Neuronal stem cell (in vitro differentiated cells): ENCODE data around the gene RBPJ.
A peak's percentile ranks its signal among the peaks of the same experiment; 100 is the strongest.

ENCODE experiments used
- DNase-seq: peaks from one replicate; pipeline ENCODE4 v3.0.0-alpha.2; 2013; ENCODE audit warnings: low spot score
- H2AFZ ChIP-seq: one replicate; pipeline ENCODE4 v1.6.1; 2013; ENCODE audit warnings: mild to moderate bottlenecking, low read length, inconsistent platforms
- H2AK5ac ChIP-seq: 2 replicates; pipeline ENCODE4 v1.6.1; 2013; ENCODE audit warnings: low read depth, mild to moderate bottlenecking, inconsistent platforms, low read length, moderate library complexity, mixed read lengths
- H2BK120ac ChIP-seq: 2 replicates; pipeline ENCODE4 v1.6.1; 2013; ENCODE audit warnings: low read depth, mild to moderate bottlenecking, inconsistent platforms, low read length, moderate library complexity, mixed read lengths
- H2BK12ac ChIP-seq: one replicate; pipeline ENCODE4 v1.6.1; 2013; ENCODE audit warnings: low read length, inconsistent platforms
- H2BK15ac ChIP-seq: 2 replicates; pipeline ENCODE4 v1.6.1; 2013; ENCODE audit warnings: mild to moderate bottlenecking, low read length, inconsistent platforms, mixed read lengths
- H2BK5ac ChIP-seq: one replicate; pipeline ENCODE4 v1.6.1; 2013; ENCODE audit warnings: inconsistent platforms, mild to moderate bottlenecking, low read length, moderate library complexity
- H3K14ac ChIP-seq: one replicate; pipeline ENCODE4 v1.6.1; 2013; ENCODE audit warnings: low read length, inconsistent platforms
- H3K18ac ChIP-seq: 2 replicates; pipeline ENCODE4 v1.6.1; 2013; ENCODE audit warnings: low read length, inconsistent platforms
- H3K23ac ChIP-seq: 2 replicates; pipeline ENCODE4 v1.6.1; 2013; ENCODE audit warnings: low read depth, mild to moderate bottlenecking, mixed read lengths, low read length, inconsistent platforms; ENCODE audit not compliant: poor library complexity
- H3K27ac ChIP-seq: replicated peaks from 3 replicates; pipeline ENCODE4 v1.5.1; 2013; ENCODE audit warnings: low read length, inconsistent platforms
- H3K27me3 ChIP-seq, 3 experiments: 2 replicates each; pipeline ENCODE4 v1.6.1; 2013; ENCODE audit warnings: low read length in 3 of 3, mild to moderate bottlenecking in 2 of 3, inconsistent platforms in 1 of 3, low read depth in 1 of 3, mixed read lengths in 1 of 3, moderate library complexity in 1 of 3; ENCODE audit not compliant: control insufficient read depth in 3 of 3, insufficient read depth in 3 of 3
- H3K36me3 ChIP-seq, 2 donors: replicated peaks in 1 of 2; 2 replicates each; pipeline ENCODE4 v1.6.1; 2013; ENCODE audit warnings: low read length in 2 of 2; ENCODE audit not compliant: control insufficient read depth in 2 of 2, insufficient read depth in 2 of 2
- H3K4ac ChIP-seq: 2 replicates; pipeline ENCODE4 v1.6.1; 2013; ENCODE audit warnings: inconsistent platforms, mild to moderate bottlenecking, low read length, moderate library complexity
- H3K4me1 ChIP-seq, 2 donors: 1 replicate in 1 of 2; 2 replicates in 1 of 2; pipeline ENCODE4 v1.6.1; 2013; ENCODE audit warnings: low read length in 2 of 2, low read depth in 1 of 2; ENCODE audit not compliant: control insufficient read depth in 2 of 2, insufficient read depth in 1 of 2
- H3K4me2 ChIP-seq: one replicate; pipeline ENCODE4 v1.6.1; 2013; ENCODE audit warnings: mild to moderate bottlenecking, low read length, inconsistent platforms; ENCODE audit not compliant: insufficient read depth, poor library complexity, severe bottlenecking
- H3K4me3 ChIP-seq, 2 donors: 2 replicates each; pipeline ENCODE4 v1.5.1; 2013; ENCODE audit warnings: low read length in 2 of 2, mild to moderate bottlenecking in 2 of 2, inconsistent platforms in 1 of 2, moderate library complexity in 1 of 2
- H3K79me1 ChIP-seq: one replicate; pipeline ENCODE4 v1.6.1; 2013; ENCODE audit warnings: low read depth, mild to moderate bottlenecking, inconsistent platforms, low read length, moderate library complexity
- H3K9ac ChIP-seq: one replicate; pipeline ENCODE4 v1.6.1; 2013; ENCODE audit warnings: mild to moderate bottlenecking, low read depth, low read length, inconsistent platforms; ENCODE audit not compliant: poor library complexity
- H3K9me3 ChIP-seq, 2 donors: replicated peaks in 1 of 2; 2 replicates each; pipeline versions ENCODE3 to v1.6.1; 2013; ENCODE audit warnings: low read length in 2 of 2, mild to moderate bottlenecking in 2 of 2, inconsistent platforms in 1 of 2, low read depth in 1 of 2, mixed read lengths in 1 of 2, moderate library complexity in 1 of 2; ENCODE audit not compliant: control insufficient read depth in 2 of 2, insufficient read depth in 1 of 2
- H4K8ac ChIP-seq: one replicate; pipeline ENCODE4 v1.6.1; 2013; ENCODE audit warnings: low read depth, mild to moderate bottlenecking, inconsistent platforms, low read length, moderate library complexity
- H4K91ac ChIP-seq: one replicate; pipeline ENCODE4 v1.6.1; 2013; ENCODE audit warnings: low read length, low read depth, mild to moderate bottlenecking, inconsistent platforms; ENCODE audit not compliant: poor library complexity
- WGBS, 2 donors: extraction: QIAGEN DNeasy Blood & Tissue Kit; methylation state at CpG; one replicate each; pipeline ENCODE4 v1.1.7; 2013; ENCODE audit warnings: missing lambda C conversion rate in 2 of 2, mixed read lengths in 1 of 2; ENCODE audit not compliant: insufficient read length in 2 of 2, insufficient replicate concordance in 1 of 2; ENCODE audit errors: extremely low coverage in 2 of 2; 5-methylcytosine and 5-hydroxymethylcytosine counted together

The RBPJ gene

DNA sequence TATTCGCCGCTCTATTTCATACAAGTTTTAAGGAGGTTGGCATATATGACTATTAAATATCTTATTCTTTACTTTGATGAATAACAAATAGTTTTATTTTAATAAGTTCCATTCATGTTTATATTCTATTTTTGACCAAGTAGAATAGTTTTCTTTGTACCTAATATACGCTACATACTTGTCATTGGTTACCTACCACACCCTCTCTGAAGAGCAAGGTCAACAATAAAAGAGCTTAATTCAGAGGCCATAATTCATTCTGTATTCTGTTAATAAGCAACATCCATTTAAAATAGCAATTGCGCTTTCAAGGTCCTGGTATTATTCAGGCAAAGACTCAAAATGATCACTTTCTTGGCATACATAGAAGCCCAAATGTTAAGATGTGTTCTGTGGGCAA is 24.3 kb upstream of the RBPJ start:
- Histone ChIP-seq H3K36me3 (no peaks in the 10 kb centered on the region), H2BK15ac (no peak overlapping the region), H3K79me1 (no peaks in the 10 kb centered on the region), H3K14ac (no peak overlapping the region), H3K4ac (no peak overlapping the region), H4K91ac (no peak overlapping the region), H2BK5ac (no peak overlapping the region), H3K9ac (no peak overlapping the region), H3K9me3 (no peaks in the 10 kb centered on the region), H2AFZ (no peak overlapping the region), H2BK12ac (no peak overlapping the region), H4K8ac (no peak overlapping the region), H3K4me3 (no peak overlapping the region), H3K18ac (no peak overlapping the region), H3K23ac (no peak overlapping the region), H2BK120ac (no peak overlapping the region), H2AK5ac (no peak overlapping the region), H3K27me3 (no peaks in the 10 kb centered on the region), H3K4me1 (peaks cover 0 to 4% of the 10 kb centered on the region in 2 donors), H3K27ac (no peak overlapping the region), H3K4me2 (no peak overlapping the region)
- no CpG with 5 or more reads among the region's 4 CpGs for WGBS, 2 donors
- no peak for DNase-seq

DNA sequence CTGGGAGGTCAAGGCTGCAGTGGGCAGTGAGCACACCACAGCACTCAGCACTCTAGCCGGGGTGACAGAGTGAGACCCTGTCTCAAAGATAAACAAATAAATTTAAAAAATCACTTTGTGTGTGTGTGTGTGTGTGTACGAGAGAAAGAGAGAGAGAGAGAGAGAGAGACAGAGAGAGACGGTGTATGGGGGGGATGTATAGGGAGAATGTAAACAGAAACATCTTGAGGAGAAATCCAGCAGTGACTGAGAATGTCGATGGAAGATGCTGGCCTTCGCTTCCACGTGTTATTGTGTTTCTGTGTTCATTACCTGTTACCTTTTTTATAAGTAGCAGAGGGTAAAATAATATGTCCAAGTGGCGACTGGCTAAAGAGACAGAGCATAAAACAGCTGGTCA is 23.6 kb upstream of the RBPJ start:
- Histone ChIP-seq H3K27me3 (no peaks in the 10 kb centered on the region), H3K4ac (no peak overlapping the region), H3K4me3 (no peak overlapping the region), H3K79me1 (no peaks in the 10 kb centered on the region), H2BK5ac (no peak overlapping the region), H3K4me2 (no peak overlapping the region), H2AK5ac (no peak overlapping the region), H4K91ac (no peak overlapping the region), H2BK15ac (no peak overlapping the region), H3K14ac (no peak overlapping the region), H3K18ac (no peak overlapping the region), H2AFZ (no peak overlapping the region), H3K9me3 (no peaks in the 10 kb centered on the region), H4K8ac (no peak overlapping the region), H3K4me1 (peaks cover 0 to 4% of the 10 kb centered on the region in 2 donors), H2BK12ac (no peak overlapping the region), H3K36me3 (no peaks in the 10 kb centered on the region), H3K27ac (no peak overlapping the region), H3K23ac (no peak overlapping the region), H3K9ac (no peak overlapping the region), H2BK120ac (no peak overlapping the region)
- DNase-seq: no peak
- 100% methylated on average over 2 of the region's 7 CpGs; no CpG with 5 or more reads in 1 of the 2 donors for WGBS, 2 donors

DNA sequence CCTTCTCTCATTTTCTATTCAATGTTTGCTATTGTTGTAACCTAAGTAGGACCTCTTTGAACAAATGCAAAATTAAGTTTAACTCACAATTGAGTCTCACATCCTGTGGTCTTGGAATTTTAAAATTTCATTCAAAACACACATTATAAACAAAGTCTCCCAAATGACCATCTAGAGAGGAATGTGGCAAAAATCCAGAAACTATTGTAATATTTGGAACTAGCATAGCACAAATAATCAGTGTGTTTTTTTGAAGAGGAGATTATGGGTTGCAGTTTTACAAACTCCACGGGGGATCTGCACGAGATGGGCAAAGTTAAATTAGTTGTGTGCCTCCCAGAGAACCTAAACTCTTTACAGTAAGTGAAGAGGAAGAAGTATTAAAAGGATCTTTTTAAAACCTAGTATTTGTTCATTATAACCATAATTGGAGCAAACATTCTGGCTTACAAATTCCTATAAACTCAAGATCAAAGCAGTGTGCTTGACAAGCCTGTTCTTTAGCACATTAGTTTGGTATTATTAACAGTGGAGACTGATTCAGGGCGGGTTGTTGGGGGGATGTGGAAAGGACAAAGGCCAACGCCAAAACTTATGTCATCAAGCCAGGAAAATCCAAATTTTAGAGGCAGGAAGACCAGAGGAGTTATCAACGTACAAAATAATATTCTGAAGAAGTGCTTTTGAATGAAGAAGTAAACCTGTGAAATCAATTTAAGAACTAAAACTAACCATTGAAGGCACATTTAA is 22.4 kb upstream of the RBPJ start:
- H2BK15ac ChIP-seq: no peak overlapping the region

DNA sequence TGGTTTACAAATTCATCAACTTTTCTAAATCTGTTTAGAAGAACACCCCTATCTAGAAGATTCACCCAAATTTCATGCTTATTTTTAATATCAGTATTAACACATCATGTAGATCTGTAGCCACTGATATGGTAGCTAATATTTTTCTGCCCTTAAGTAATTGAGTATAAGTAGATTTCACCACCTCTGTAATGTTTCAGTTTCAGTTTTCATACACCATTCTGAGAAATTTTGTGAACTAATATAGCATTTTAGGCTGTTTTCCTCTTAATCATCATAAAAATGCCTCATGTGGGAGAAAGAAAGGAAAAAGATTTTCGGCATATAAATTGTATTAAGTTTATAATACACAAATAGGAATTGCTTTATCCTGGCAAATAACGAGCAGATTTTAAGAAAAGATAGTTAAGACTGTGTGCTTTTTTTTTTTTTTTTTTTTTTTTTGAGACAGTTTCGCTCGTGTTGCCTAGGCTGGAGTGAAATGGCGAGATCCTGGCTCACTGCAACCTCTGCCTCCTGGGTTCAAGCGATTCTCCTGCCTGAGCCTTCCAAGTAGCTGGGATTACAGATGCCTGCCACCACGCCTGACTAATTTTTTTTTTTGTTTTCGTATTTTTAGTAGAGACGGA is 21.4 kb upstream of the RBPJ start:
- H3K4me2 ChIP-seq: no peak overlapping the region
- H3K4me3 ChIP-seq: no peak overlapping the region
- no peak overlapping the region for H3K23ac ChIP-seq
- H2BK12ac ChIP-seq: no peak overlapping the region
- no CpG with 5 or more reads among the region's 9 CpGs for WGBS, 2 donors
- H3K18ac ChIP-seq: no peak overlapping the region
- no peaks in the 10 kb centered on the region for H3K27me3 ChIP-seq
- no peak overlapping the region for H4K91ac ChIP-seq
- H3K9me3 ChIP-seq: no peaks in the 10 kb centered on the region
- H2BK120ac ChIP-seq: no peak overlapping the region
- no peaks in the 10 kb centered on the region for H3K36me3 ChIP-seq
- no peak overlapping the region for H3K9ac ChIP-seq
- peaks cover 0 to 4% of the 10 kb centered on the region in 2 donors for H3K4me1 ChIP-seq
- no peak overlapping the region for H2BK15ac ChIP-seq
- H3K27ac ChIP-seq: no peak overlapping the region
- no peak overlapping the region for H2BK5ac ChIP-seq
- H2AK5ac ChIP-seq: no peak overlapping the region
- H2AFZ ChIP-seq: no peak overlapping the region
- H3K14ac ChIP-seq: no peak overlapping the region
- no peaks in the 10 kb centered on the region for H3K79me1 ChIP-seq
- H3K4ac ChIP-seq: no peak overlapping the region
- no peak for DNase-seq
- H4K8ac ChIP-seq: no peak overlapping the region

More for the DNA sequence above, 22.4 kb upstream of the RBPJ start:
- H3K27me3 ChIP-seq: no peaks in the 10 kb centered on the region
- no peak overlapping the region for H3K9ac ChIP-seq
- H2AFZ ChIP-seq: peak overlapping the region; percentile 45
- no peaks in the 10 kb centered on the region for H3K36me3 ChIP-seq
- no peak overlapping the region for H3K18ac ChIP-seq
- H3K14ac ChIP-seq: no peak overlapping the region
- H3K4me1 ChIP-seq: peaks cover 0 to 4% of the 10 kb centered on the region in 2 donors
- H3K79me1 ChIP-seq: no peaks in the 10 kb centered on the region
- peak overlapping the region; percentile 11 for H3K4me2 ChIP-seq
- no peak overlapping the region for H3K4ac ChIP-seq
- no peak overlapping the region for H3K4me3 ChIP-seq
- no CpG with 5 or more reads among the region's 5 CpGs for WGBS, 2 donors
- DNase-seq: no peak
- H3K23ac ChIP-seq: no peak overlapping the region
- H3K9me3 ChIP-seq: no peaks in the 10 kb centered on the region
- H2BK120ac ChIP-seq: no peak overlapping the region
- no peak overlapping the region for H3K27ac ChIP-seq
- no peak overlapping the region for H2BK12ac ChIP-seq
- no peak overlapping the region for H2BK5ac ChIP-seq
- H4K8ac ChIP-seq: no peak overlapping the region
- H4K91ac ChIP-seq: no peak overlapping the region
- no peak overlapping the region for H2AK5ac ChIP-seq
